ENCODE data around the gene ZBTB17.
"Not testable (repeated sequence)": the region's sequence is repeated elsewhere in the genome, so short reads cannot be mapped to it uniquely, and the experiment has no call there.

The ZBTB17 gene

DNA sequence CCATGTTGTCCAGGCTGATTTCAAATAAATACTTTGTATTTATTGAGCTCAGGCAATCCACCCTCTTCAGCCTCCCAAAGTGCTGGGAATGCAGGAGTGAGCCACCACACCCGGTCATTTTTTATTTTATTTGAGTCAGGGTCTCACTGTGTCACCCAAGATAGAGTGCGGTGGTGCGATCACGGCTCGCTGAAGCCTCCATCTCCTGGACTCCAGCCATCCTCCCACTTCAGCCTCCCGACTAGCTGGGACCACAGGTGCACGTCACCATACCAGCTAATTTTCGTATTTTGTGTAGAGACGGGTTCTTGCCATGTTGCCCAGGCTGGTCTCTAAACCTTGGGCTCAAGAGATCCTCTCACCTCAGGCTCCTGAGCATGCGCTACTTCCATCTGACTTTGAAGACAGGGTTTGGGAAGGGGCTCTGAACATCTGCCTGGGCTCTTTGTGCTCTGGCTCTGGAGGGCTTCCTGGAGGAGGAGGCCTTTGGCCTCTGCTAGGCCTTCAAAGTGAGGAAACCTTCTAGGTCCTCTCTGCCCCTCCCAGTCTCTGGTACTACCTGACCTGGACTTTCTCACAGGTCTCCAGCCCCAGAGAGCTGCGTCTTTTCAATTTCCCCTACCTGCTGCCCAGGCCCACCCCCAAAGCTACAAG lies 36.2 kb upstream of the ZBTB17 start:
- DNase-seq (ENCODE audit: insufficient read length, low spot score) (no peak), FAIRE-seq (no peak)
- TF ChIP-seq POU2F2 (IDR thresholded peaks at IDR 0.05; ENCODE audit: low read depth, low read length) (no peak), PAX5 (IDR thresholded peaks at IDR 0.05; ENCODE audit: insufficient read depth, low read length, severe bottlenecking) (no peak), TAF1 (IDR thresholded peaks at IDR 0.05; ENCODE audit: low read depth, low read length) (no peak), POLR2A (IDR thresholded peaks at IDR 0.05; ENCODE audit: low read depth, low read length) (no peak), POLR2AphosphoS5 (IDR thresholded peaks at IDR 0.05; ENCODE audit: low read depth, low read length) (no peak), SPI1 (IDR thresholded peaks at IDR 0.05; ENCODE audit: low read depth, low read length) (no peak)

DNA sequence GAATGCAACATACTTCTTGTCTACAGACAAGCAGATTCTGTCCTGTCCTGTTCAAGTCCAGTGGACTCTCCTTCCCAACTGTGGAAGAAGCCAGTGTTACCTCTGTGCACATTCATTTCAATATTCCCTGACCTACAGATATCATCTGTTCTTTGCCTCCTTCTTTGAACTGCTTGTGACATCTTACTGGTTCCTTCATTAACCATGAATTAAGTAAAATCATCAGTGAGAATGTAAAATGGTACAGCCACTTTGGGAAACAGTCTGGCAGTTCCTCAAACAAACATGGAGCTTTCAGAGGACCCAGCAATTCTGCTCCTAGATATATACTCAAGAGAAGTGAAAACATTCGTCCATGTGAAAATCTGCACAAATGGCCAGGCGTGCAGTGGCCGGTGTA lies 34.9 kb upstream of the ZBTB17 start:
- TF ChIP-seq PAX5 (IDR thresholded peaks at IDR 0.05; ENCODE audit: insufficient read depth, low read length, severe bottlenecking): no peak
- no peak for TF ChIP-seq POLR2AphosphoS5 (IDR thresholded peaks at IDR 0.05; ENCODE audit: low read depth, low read length)
- no peak for TF ChIP-seq POU2F2 (IDR thresholded peaks at IDR 0.05; ENCODE audit: low read depth, low read length)
- TF ChIP-seq POLR2A (IDR thresholded peaks at IDR 0.05; ENCODE audit: low read depth, low read length): no peak
- no peak for TF ChIP-seq SPI1 (IDR thresholded peaks at IDR 0.05; ENCODE audit: low read depth, low read length)
- no peak for TF ChIP-seq TAF1 (IDR thresholded peaks at IDR 0.05; ENCODE audit: low read depth, low read length)
- DNase-seq (ENCODE audit: insufficient read length, low spot score): no peak
- FAIRE-seq: no peak

DNA sequence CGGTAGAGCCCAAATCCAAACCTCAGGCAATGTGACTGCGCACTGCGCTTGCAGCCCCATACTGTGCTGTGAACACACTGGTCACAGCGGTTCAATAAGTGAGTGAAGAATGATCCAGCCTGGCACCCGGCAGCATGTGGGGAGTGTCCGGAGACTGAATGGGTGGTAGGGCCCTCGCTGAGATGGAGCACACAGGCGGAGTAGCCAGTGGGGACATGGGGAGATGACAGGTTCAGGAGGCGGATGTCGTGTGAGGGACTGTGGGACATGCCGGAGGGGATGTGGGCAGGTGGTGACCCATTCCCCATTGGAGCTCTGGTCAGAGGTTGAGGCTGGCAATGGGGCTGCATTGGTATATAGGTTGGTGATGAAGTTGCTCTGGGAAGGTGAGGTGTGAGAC lies 33.8 kb upstream of the ZBTB17 start:
- no peak for TF ChIP-seq PAX5 (IDR thresholded peaks at IDR 0.05; ENCODE audit: insufficient read depth, low read length, severe bottlenecking)
- TF ChIP-seq POU2F2 (IDR thresholded peaks at IDR 0.05; ENCODE audit: low read depth, low read length): no peak
- no peak for TF ChIP-seq POLR2AphosphoS5 (IDR thresholded peaks at IDR 0.05; ENCODE audit: low read depth, low read length)
- TF ChIP-seq POLR2A (IDR thresholded peaks at IDR 0.05; ENCODE audit: low read depth, low read length): no peak
- no peak for TF ChIP-seq TAF1 (IDR thresholded peaks at IDR 0.05; ENCODE audit: low read depth, low read length)
- no peak for TF ChIP-seq SPI1 (IDR thresholded peaks at IDR 0.05; ENCODE audit: low read depth, low read length)
- FAIRE-seq (no peak), DNase-seq (ENCODE audit: insufficient read length, low spot score) (no peak)

DNA sequence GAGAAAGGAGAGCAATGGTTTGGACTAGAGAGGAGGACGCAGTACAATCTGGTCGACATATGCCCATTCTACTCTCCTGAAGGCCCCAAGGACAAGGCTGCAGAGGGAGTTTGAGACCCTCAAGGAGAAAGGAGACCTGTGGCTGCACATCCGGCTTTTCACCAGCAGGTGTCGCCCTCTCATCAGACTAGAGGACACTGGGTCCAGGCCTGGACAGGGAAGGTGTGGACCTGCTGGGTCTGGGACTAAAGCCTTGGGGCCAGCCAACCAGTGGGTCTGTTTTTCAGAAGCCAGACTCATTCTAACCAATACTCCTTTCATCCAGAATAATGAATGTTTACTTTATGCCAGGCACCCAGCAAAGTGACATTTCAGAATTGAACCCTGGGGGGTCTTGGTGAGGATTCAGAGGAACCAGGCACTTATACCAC lies 33.1 kb upstream of the ZBTB17 start:
- DNase-seq (ENCODE audit: insufficient read length, low spot score): no peak
- no peak for TF ChIP-seq TAF1 (IDR thresholded peaks at IDR 0.05; ENCODE audit: low read depth, low read length)
- no peak for TF ChIP-seq PAX5 (IDR thresholded peaks at IDR 0.05; ENCODE audit: insufficient read depth, low read length, severe bottlenecking)
- no peak for TF ChIP-seq POLR2A (IDR thresholded peaks at IDR 0.05; ENCODE audit: low read depth, low read length)
- TF ChIP-seq POU2F2 (IDR thresholded peaks at IDR 0.05; ENCODE audit: low read depth, low read length): no peak
- TF ChIP-seq SPI1 (IDR thresholded peaks at IDR 0.05; ENCODE audit: low read depth, low read length): no peak
- TF ChIP-seq POLR2AphosphoS5 (IDR thresholded peaks at IDR 0.05; ENCODE audit: low read depth, low read length): no peak
- FAIRE-seq: peak; percentile 91

- no peak for TF ChIP-seq POLR2AphosphoS5 (IDR thresholded peaks at IDR 0.05; ENCODE audit: low read depth, low read length)
- no peak for TF ChIP-seq SPI1 (IDR thresholded peaks at IDR 0.05; ENCODE audit: low read depth, low read length)
- TF ChIP-seq POLR2A (IDR thresholded peaks at IDR 0.05; ENCODE audit: low read depth, low read length): no peak
- TF ChIP-seq POU2F2 (IDR thresholded peaks at IDR 0.05; ENCODE audit: low read depth, low read length): no peak
- FAIRE-seq (peak; percentile 41), DNase-seq (ENCODE audit: insufficient read length, low spot score) (no peak)
These were observed 31.9 kb upstream of the ZBTB17 start for GRCh38 chr1:16007671-16008341.

GRCh38 chr1:16006552-16007485 lies 30.9 kb upstream of the ZBTB17 start:
- FAIRE-seq (peak; percentile 79), DNase-seq (ENCODE audit: insufficient read length, low spot score) (no peak)
- TF ChIP-seq POU2F2 (IDR thresholded peaks at IDR 0.05; ENCODE audit: low read depth, low read length) (no peak), SPI1 (IDR thresholded peaks at IDR 0.05; ENCODE audit: low read depth, low read length) (0 out of 2 replicates have a peak, but pooled peaks have one; percentile 12), POLR2AphosphoS5 (IDR thresholded peaks at IDR 0.05; ENCODE audit: low read depth, low read length) (no peak), POLR2A (IDR thresholded peaks at IDR 0.05; ENCODE audit: low read depth, low read length) (no peak)

- FAIRE-seq: no peak
- TF ChIP-seq POLR2AphosphoS5 (IDR thresholded peaks at IDR 0.05; ENCODE audit: low read depth, low read length): no peak
- TF ChIP-seq TAF1 (IDR thresholded peaks at IDR 0.05; ENCODE audit: low read depth, low read length): no peak
- no peak for DNase-seq (ENCODE audit: insufficient read length, low spot score)
These were observed 30.1 kb upstream of the ZBTB17 start for GRCh38 chr1:16006010-16006409.

DNA sequence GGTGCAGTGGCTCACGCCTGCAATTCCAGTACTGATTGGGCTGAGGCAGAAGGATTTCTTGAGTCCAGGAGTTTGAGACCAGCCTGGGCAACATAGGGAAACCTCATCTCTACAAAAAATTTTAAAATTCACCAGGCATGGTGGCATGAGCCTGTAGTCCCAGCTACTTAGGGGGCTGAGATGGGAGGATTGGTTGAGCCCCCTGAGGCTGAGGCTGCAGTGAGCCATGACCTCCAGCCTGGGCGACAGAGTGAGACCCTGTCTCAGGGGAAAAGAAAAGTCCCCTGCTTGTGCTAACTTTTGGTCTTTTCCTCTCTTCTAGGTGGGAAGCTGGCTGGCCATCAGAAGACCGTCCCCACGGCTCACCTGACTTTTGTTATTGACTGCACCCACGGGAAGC lies 29.7 kb upstream of the ZBTB17 start:
- no peak for FAIRE-seq
- TF ChIP-seq PAX5 (IDR thresholded peaks at IDR 0.05; ENCODE audit: insufficient read depth, low read length, severe bottlenecking): no peak
- TF ChIP-seq POU2F2 (IDR thresholded peaks at IDR 0.05; ENCODE audit: low read depth, low read length): no peak
- no peak for TF ChIP-seq SPI1 (IDR thresholded peaks at IDR 0.05; ENCODE audit: low read depth, low read length)
- TF ChIP-seq POLR2A (IDR thresholded peaks at IDR 0.05; ENCODE audit: low read depth, low read length): no peak
- no peak for TF ChIP-seq POLR2AphosphoS5 (IDR thresholded peaks at IDR 0.05; ENCODE audit: low read depth, low read length)
- no peak for TF ChIP-seq TAF1 (IDR thresholded peaks at IDR 0.05; ENCODE audit: low read depth, low read length)
- DNase-seq (ENCODE audit: insufficient read length, low spot score): no peak

- not testable (repeated sequence) for FAIRE-seq; DNase-seq (ENCODE audit: insufficient read length, low spot score)
These were observed 25.4 kb upstream of the ZBTB17 start for GRCh38 chr1:16001274-16001673.
